Ishikawa (cell line): Measurements from ENCODE around the gene VWA3B.

Source experiments
- CREB1 ChIP-seq: IDR thresholded peaks from 2 replicates; pipeline ENCODE4 v1.6.1; 2012; ENCODE audit warnings: low read depth
- EP300 ChIP-seq: IDR thresholded peaks from 2 replicates; pipeline ENCODE4 v1.6.1; 2012; ENCODE audit warnings: borderline replicate concordance
- MAX ChIP-seq: IDR thresholded peaks from 2 replicates; pipeline ENCODE4 v1.6.1; 2012
- NFIC ChIP-seq: IDR thresholded peaks from 2 replicates; pipeline ENCODE4 v1.6.1; 2012
- REST ChIP-seq: IDR thresholded peaks from 2 replicates; pipeline ENCODE4 v1.6.1; 2012; ENCODE audit warnings: low read depth, mild to moderate bottlenecking
- TAF1 ChIP-seq: IDR thresholded peaks from 2 replicates; pipeline ENCODE4 v1.6.1; 2012; ENCODE audit warnings: low read depth, mild to moderate bottlenecking
- TEAD4 ChIP-seq: IDR thresholded peaks from 2 replicates; pipeline ENCODE4 v1.6.1; 2012

- TF ChIP-seq CREB1 (no peak), EP300 (no peak), REST (no peak), MAX (no peak), TEAD4 (no peak), NFIC (no peak), TAF1 (no peak)
These were observed 206.1 kb downstream of the VWA3B start for GRCh38 chr2:98293030-98293429.
